CD4-positive, alpha-beta T cell treated with Interleukin-12 subunit alpha and Interleukin-12 subunit beta, for 1 hour (primary cell): ENCODE results near the gene PEAK1.
A peak's percentile ranks its signal among the peaks of the same experiment; 100 is the strongest.
"Not testable (repeated sequence)": the region's sequence is repeated elsewhere in the genome, so short reads cannot be mapped to it uniquely, and the experiment has no call there.

Experiments
- DNase-seq: peaks from one replicate; pipeline ENCODE4 v3.0.0-alpha.2; 2020

Gene PEAK1

DNA sequence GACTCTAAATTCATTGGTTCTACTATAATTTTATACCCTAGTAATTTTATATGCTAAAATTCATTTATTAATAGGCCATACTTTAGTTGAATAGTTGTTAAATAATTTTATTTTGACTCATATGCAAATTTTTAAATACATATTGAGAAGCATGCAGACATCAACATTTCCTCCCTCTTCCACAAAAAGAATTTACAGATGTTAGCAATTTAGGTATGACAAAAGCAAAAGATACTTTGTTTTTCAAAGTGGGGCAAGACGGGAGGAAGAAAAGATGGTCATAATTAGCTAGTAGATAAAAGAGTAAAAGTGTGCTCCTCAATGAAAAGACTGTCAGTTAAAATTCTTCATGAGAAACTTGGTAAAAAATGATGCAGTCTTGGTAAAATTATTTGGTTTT, 200.1 kb downstream of the PEAK1 start:
- no peak for DNase-seq

DNA sequence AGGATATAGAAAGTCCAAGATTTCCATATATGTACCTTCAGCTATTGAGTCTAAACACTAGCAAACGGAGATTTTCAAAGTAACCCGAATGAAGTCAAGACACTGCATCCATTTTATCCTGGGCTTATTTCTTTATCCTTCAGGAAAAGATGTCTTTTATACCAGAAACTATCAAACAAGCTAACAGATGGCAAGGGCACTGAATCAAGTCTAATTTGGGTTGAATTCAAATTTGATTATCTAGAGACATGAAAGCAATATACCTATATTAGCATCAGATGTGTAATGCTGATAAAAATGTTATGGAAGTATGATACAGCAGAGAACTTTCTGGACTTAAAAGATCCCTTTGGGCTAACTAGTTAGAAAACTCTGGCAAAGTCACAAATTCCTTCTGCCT, 210.7 kb downstream of the PEAK1 start:
- DNase-seq = no peak

GRCh38 chr15:77208241-77208640, 211.7 kb downstream of the PEAK1 start:
- DNase-seq = no peak

DNA sequence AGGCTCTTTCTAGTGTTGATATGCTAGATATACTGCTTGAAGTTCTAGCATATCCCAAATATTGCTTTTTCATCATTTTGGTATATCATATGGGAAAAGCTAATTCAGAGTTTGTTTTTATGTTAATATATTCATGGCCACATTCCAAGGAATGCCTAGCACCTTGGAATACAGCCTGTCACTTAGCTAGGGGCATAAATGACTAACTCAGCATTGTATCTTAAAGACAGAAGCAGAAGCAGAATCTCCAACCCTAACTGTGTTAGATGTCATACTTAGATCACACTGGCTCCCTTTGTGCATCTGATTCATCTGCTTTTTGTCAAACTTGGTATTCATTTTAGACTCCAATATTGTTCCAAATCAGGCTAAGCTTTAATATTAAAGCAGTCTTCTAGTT, 218.2 kb downstream of the PEAK1 start:
- no peak for DNase-seq

GRCh38 chr15:77196381-77196780, 223.5 kb downstream of the PEAK1 start:
- DNase-seq = no peak

- no peak for DNase-seq
Measured at GRCh38 chr15:77195586-77195985, 224.3 kb downstream of the PEAK1 start.

- DNase-seq = no peak
Measured at GRCh38 chr15:77192451-77192850, 227.5 kb downstream of the PEAK1 start.

DNA sequence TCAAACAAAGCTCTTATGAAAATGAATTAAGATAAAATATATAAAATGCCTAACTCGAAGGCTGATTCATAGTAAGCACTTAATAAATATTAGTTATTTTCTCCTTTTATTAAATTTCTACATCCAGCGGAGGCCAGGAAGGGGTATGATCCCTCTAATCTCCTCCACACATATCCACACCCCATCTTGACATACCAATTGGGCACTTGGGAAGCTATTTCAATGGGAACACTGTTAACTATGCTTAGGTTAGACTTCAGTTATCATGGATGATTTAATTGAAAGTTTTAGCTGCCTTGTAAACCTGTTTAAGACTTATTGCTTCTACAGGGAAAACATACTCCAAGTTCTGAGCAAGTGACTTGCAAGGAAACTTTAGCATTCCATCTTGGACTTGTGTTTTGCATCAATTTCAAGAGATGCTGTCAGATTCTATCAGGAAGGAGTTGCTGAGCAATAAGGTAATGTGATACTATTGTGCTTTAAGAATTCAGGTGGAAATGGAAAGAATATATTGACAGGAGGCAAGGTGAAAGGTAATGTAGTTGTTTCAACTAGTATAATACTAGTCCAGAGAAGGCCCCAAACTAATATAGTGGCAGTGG, 228.6 kb downstream of the PEAK1 start:
- no peak for DNase-seq

DNA sequence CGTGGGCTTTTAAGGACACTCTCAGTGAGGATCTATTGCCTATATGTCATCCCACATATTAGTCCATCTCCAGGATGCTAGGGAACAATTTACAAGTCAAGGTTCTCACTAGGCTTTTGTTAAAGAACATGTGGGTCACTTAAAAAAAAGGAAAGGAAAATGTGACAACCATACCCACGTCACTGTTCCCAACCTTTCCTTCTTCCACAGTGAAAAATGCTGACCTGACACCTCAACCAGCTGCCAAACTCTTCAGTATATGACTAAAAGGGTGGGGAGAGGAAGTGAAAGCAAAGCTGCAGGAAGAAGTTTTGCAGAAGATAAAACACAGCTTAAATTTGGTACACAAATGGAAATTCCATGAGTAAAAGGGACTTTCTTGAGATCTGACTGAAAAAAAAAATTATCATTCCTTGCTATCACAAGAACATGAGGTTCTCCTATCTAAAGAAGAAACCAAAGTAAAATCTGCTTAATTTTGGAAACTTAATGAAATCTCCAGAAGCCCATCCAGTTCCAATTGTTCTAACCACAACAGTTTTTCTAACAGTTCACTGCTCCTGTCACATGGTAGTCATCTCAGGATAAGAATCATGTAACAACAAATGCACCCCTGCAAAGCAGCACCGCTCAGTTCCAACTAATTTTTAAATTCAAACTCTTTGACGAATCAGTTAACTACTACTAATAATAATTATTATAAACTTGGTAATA, 232.0 kb downstream of the PEAK1 start:
- DNase-seq = peak; percentile 20

GRCh38 chr15:77186594-77187011, 233.3 kb downstream of the PEAK1 start:
- DNase-seq = peak; percentile 23

GRCh38 chr15:77185242-77185785, 234.6 kb downstream of the PEAK1 start:
- DNase-seq = no peak

DNA sequence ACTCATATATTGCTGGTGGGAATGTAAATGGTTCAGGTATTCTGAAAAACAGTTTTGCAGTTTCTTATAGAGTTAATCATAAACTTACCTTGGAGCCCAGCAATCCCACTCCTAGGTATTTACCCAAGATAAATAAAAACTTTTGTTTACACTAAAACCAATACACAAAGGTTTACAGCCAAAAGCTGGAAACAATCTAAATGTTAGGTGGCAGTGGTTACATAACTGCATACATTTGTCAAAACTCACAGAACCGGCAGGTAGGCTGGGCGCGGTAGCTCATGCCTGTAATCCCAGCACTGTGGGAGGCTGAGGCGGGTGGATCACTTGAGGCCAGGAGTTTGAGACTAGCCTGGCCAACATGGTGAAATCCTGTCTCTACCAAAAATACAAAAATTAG, 235.6 kb downstream of the PEAK1 start:
- DNase-seq = not testable (repeated sequence)

GRCh38 chr15:77183066-77183465, 236.8 kb downstream of the PEAK1 start:
- DNase-seq = no peak

- DNase-seq = peak; percentile 25
Measured at GRCh38 chr15:77181305-77182074, 238.4 kb downstream of the PEAK1 start.

GRCh38 chr15:77180757-77181156, 239.1 kb downstream of the PEAK1 start:
- DNase-seq = no peak

- no peak for DNase-seq
Measured at GRCh38 chr15:77180270-77180669, 239.6 kb downstream of the PEAK1 start.

DNA sequence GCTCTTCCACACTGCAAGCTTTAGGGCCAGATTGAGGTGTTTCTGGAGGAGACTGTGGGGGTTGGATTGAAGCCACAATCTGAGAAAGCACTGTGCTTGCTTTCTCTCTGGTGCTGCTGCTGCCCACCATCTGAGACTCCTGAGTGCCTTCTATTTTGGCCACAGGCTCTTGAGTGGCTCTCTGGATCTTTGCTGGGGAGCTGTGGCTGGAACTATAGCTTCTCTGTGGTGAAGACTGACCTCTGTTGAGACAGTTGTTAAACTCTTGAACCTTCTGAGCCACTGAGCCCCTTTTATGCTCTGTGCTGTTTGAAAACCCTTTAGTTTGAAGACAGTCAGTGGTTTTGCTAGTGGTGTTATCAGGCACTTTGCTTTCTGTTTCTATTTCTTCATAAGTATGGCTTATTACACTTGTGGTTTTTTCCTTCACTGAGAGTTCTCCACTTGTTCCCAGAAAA, 240.3 kb downstream of the PEAK1 start:
- DNase-seq = peak; percentile 20

DNA sequence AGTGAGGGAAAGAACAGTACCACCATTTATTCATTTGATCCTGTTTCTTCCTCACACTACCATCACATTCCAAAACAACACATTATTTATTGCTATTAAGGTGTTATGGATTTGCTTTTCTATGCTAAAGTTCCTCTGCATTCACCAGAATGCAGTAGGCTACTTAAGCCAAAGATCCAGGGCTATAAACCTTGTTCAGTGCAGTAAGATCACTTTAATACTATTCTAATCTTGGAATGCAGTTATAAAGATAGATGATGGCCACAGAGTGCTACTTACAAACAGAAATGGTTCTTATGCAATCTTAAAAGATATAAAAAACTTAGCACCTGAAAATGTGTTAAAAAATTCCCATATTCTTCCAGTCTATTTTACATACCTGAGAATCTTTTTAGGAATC, 241.5 kb downstream of the PEAK1 start:
- DNase-seq = no peak

GRCh38 chr15:77176148-77176547, 243.8 kb downstream of the PEAK1 start:
- not testable (repeated sequence) for DNase-seq

GRCh38 chr15:77173487-77173886, 246.4 kb downstream of the PEAK1 start:
- DNase-seq = no peak

- no peak for DNase-seq
Measured at GRCh38 chr15:77171221-77171967, 248.5 kb downstream of the PEAK1 start.

- no peak for DNase-seq
Measured at GRCh38 chr15:77168616-77169015, 251.3 kb downstream of the PEAK1 start.

GRCh38 chr15:77168141-77168540, 251.8 kb downstream of the PEAK1 start:
- DNase-seq = no peak
